DOHH2 (cell line): Measurements from ENCODE around the gene SYCE1.

Experiments
- H3F3A ChIP-seq: fragments of 200-600 bp; sonication (generic), shearing (Covaris generic); 2 replicates; pipeline ENCODE4 v1.6.0; 2016; ENCODE audit warnings: antibody characterized with exemption, mild to moderate bottlenecking; ENCODE audit not compliant: control insufficient read depth, insufficient read depth
- H3K27ac ChIP-seq: fragments of 200-600 bp; sonication (generic); 2 replicates; pipeline ENCODE4 v1.5.1; 2014; ENCODE audit warnings: low read depth, mild to moderate bottlenecking, low read length, moderate library complexity
- H3K27me3 ChIP-seq: fragments of 200-600 bp; sonication (generic); 2 replicates; pipeline ENCODE4 v1.6.1; 2014; ENCODE audit warnings: mild to moderate bottlenecking, low read length, mixed read lengths; ENCODE audit not compliant: control insufficient read depth
- H3K36me3 ChIP-seq: fragments of 200-600 bp; sonication (generic); 2 replicates; pipeline ENCODE4 v1.6.1; 2014; ENCODE audit warnings: mild to moderate bottlenecking, low read length, moderate library complexity, mixed read lengths; ENCODE audit not compliant: control insufficient read depth
- H3K4me1 ChIP-seq: fragments of 200-600 bp; sonication (generic); 2 replicates; pipeline ENCODE4 v1.6.1; 2014; ENCODE audit warnings: mild to moderate bottlenecking, low read length, mixed read lengths; ENCODE audit not compliant: control insufficient read depth
- H3K4me2 ChIP-seq: fragments of 200-600 bp; sonication (generic); 2 replicates; pipeline ENCODE4 v1.6.0; 2014; ENCODE audit warnings: mild to moderate bottlenecking, low read length, moderate library complexity
- H3K4me3 ChIP-seq: fragments of 200-600 bp; sonication (generic); 2 replicates; pipeline ENCODE4 v1.5.1; 2014; ENCODE audit warnings: mild to moderate bottlenecking, low read length, mixed read lengths
- H3K79me2 ChIP-seq: fragments of 200-600 bp; sonication (generic); 2 replicates; pipeline ENCODE4 v1.6.1; 2014; ENCODE audit warnings: mild to moderate bottlenecking, low read length, mixed read lengths; ENCODE audit not compliant: control insufficient read depth
- H3K9me2 ChIP-seq: fragments of 200-600 bp; sonication (generic); replicated peaks from 2 replicates; pipeline ENCODE4 v1.6.1; 2014; ENCODE audit warnings: mild to moderate bottlenecking, low read length, mixed read lengths; ENCODE audit not compliant: control insufficient read depth
- H3K9me3 ChIP-seq: fragments of 200-600 bp; sonication (generic); 2 replicates; pipeline ENCODE4 v1.6.1; 2014; ENCODE audit warnings: antibody characterized with exemption, low read length, mixed read lengths; ENCODE audit not compliant: control insufficient read depth, insufficient read depth
- H4K20me1 ChIP-seq: fragments of 200-600 bp; sonication (generic); 2 replicates; pipeline ENCODE4 v1.6.0; 2014; ENCODE audit warnings: low read depth, mild to moderate bottlenecking, antibody characterized with exemption, low read length, moderate library complexity; ENCODE audit not compliant: control insufficient read depth, insufficient read depth
- EZH2phosphoT487 ChIP-seq: fragments of 200-600 bp; sonication (generic); IDR thresholded peaks from 2 replicates; pipeline ENCODE4 v1.6.1; 2017; ENCODE audit warnings: borderline replicate concordance, mild to moderate bottlenecking, antibody characterized with exemption, low read length, moderate library complexity, mixed read lengths
- TF ChIP-seq, protein P1 (sequence below): fragments of 200-600 bp; sonication (generic); IDR thresholded peaks from one replicate; pipeline ENCODE4 v1.5.1; 2014; ENCODE audit warnings: antibody characterized with exemption, mild to moderate bottlenecking, low read depth, low read length; ENCODE audit not compliant: poor library complexity, severe bottlenecking

SYCE1 gene

DNA sequence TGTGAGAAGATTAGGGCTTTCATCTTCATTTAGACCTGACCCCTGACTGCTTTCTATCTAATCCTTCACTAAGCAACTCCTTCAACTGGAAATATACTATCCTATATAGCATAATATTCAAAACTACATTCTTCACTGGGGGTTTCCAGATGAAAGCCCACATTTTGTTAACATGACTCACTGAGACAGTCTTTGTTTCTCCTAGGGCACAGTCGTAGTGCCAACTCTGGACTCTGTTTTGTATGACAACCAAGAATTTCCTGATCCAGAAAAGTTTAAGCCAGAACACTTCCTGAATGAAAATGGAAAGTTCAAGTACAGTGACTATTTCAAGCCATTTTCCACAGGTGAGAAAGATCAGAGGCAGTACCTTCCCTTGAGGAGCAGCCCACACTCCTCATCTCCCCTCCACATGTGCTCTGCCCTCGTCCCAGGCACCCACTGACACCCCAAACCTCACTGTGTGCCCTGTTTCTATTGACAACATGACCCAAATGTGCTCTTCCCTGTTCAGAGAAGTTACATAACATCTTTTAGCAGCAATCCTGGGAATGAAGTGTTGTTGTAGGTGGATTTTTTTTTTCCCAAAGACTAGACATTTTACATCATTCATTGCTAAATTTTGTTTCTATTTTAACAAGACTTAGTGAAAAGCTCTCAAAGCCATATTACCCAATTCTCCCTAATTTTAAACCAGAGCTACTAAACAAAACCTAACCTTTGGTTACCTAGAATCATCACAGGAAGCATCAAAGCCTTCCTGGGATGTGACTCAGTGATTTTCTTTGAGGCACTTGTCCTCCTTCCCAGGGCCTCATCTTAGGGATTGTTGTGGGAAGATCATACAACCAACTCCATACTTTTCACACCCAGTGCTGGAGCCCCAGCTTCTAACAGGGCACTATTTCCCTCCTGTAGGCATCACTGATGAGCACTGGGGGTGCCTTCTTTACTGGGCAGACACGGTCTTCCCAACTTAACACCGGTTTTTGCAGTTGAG is 27.5 kb downstream of the SYCE1 start:
- no peak overlapping the region for H3K4me2 ChIP-seq
- H3K9me2 ChIP-seq = no peaks in the 10 kb centered on the region
- TF ChIP-seq, protein P1, sequence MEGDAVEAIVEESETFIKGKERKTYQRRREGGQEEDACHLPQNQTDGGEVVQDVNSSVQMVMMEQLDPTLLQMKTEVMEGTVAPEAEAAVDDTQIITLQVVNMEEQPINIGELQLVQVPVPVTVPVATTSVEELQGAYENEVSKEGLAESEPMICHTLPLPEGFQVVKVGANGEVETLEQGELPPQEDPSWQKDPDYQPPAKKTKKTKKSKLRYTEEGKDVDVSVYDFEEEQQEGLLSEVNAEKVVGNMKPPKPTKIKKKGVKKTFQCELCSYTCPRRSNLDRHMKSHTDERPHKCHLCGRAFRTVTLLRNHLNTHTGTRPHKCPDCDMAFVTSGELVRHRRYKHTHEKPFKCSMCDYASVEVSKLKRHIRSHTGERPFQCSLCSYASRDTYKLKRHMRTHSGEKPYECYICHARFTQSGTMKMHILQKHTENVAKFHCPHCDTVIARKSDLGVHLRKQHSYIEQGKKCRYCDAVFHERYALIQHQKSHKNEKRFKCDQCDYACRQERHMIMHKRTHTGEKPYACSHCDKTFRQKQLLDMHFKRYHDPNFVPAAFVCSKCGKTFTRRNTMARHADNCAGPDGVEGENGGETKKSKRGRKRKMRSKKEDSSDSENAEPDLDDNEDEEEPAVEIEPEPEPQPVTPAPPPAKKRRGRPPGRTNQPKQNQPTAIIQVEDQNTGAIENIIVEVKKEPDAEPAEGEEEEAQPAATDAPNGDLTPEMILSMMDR = no peak
- no peak for TF ChIP-seq EZH2phosphoT487
- no peaks in the 10 kb centered on the region for H3K36me3 ChIP-seq
- no peak overlapping the region for H3K27ac ChIP-seq
- no peaks in the 10 kb centered on the region for H3K79me2 ChIP-seq
- no peaks in the 10 kb centered on the region for H3F3A ChIP-seq
- H3K4me1 ChIP-seq = no peaks in the 10 kb centered on the region
- H3K9me3 ChIP-seq = no peaks in the 10 kb centered on the region
- H3K4me3 ChIP-seq = no peak overlapping the region
- no peaks in the 10 kb centered on the region for H4K20me1 ChIP-seq
- peaks cover 2% of the 10 kb centered on the region; the same call in 1 of the 2 replicates for H3K27me3 ChIP-seq

DNA sequence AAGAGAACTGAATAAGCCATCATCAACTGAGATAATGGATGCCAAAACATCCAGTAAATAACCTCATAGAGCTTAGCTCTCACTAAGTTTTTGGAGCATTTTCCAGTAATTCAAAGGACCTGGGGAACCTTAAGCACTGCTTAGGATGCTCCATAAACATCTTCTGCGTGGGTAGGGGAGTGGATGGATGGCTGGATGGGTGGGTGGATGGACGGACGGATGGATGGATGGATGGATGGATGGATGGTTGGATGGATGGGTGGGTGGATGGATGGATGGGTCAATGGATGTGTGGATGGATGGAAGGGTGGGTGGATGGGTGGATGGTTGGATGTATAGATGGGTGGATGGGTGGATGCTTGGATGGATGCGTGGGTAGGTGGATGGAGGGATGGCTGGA is 29.2 kb downstream of the SYCE1 start:
- H3F3A ChIP-seq = no peaks in the 10 kb centered on the region
- no peak overlapping the region for H3K27ac ChIP-seq
- no peaks in the 10 kb centered on the region for H3K9me3 ChIP-seq

GRCh38 chr10:133534417-133534816 is 31.0 kb downstream of the SYCE1 start:
- TF ChIP-seq EZH2phosphoT487 = no peak
- TF ChIP-seq, protein P1 = no peak
- no peaks in the 10 kb centered on the region for H3K9me3 ChIP-seq
- H3K27ac ChIP-seq = no peak overlapping the region
- H3K27me3 ChIP-seq = no peaks in the 10 kb centered on the region
- H3K4me1 ChIP-seq = no peaks in the 10 kb centered on the region
- no peak overlapping the region for H3K4me2 ChIP-seq
- no peaks in the 10 kb centered on the region for H3K9me2 ChIP-seq
- H3K79me2 ChIP-seq = no peaks in the 10 kb centered on the region
- H4K20me1 ChIP-seq = no peaks in the 10 kb centered on the region
- no peak overlapping the region for H3K4me3 ChIP-seq
- no peaks in the 10 kb centered on the region for H3K36me3 ChIP-seq
- H3F3A ChIP-seq = no peaks in the 10 kb centered on the region

More for the DNA sequence above, 29.2 kb downstream of the SYCE1 start:
- Histone ChIP-seq H4K20me1 (no peaks in the 10 kb centered on the region), H3K36me3 (no peaks in the 10 kb centered on the region), H3K4me1 (no peaks in the 10 kb centered on the region), H3K27me3 (peaks cover 2% of the 10 kb centered on the region; the same call in 1 of the 2 replicates), H3K9me2 (no peaks in the 10 kb centered on the region), H3K4me2 (no peak overlapping the region), H3K79me2 (no peaks in the 10 kb centered on the region), H3K4me3 (no peak overlapping the region)
- no peak for TF ChIP-seq EZH2phosphoT487
- TF ChIP-seq, protein P1 = no peak
